ENCODE measurements around the gene KCND3.

- TF ChIP-seq CTCF (IDR thresholded peaks at IDR 0.05; ENCODE audit: insufficient read depth, low read length), result no peak
- TF ChIP-seq POLR2AphosphoS5 (IDR thresholded peaks at IDR 0.05; ENCODE audit: low read depth), result no peak
- no peak for TF ChIP-seq REST (IDR thresholded peaks at IDR 0.05; ENCODE audit: insufficient replicate concordance, low read depth)
Observed at GRCh38 chr1:111906816-111907215, 82.7 kb downstream of the KCND3 start.
